Measurements from ENCODE around the gene FKRP.

FKRP gene

GRCh38 chr19:46718934-46719622 lies 26.8 kb upstream of the FKRP start:
- DNase-seq: no peak

- DNase-seq: no peak
Measured at GRCh38 chr19:46719629-46720502, 26.0 kb upstream of the FKRP start.

- DNase-seq: no peak
Measured at GRCh38 chr19:46720503-46721239, 25.2 kb upstream of the FKRP start.

GRCh38 chr19:46721269-46722003 lies 24.4 kb upstream of the FKRP start:
- no peak for DNase-seq

DNA sequence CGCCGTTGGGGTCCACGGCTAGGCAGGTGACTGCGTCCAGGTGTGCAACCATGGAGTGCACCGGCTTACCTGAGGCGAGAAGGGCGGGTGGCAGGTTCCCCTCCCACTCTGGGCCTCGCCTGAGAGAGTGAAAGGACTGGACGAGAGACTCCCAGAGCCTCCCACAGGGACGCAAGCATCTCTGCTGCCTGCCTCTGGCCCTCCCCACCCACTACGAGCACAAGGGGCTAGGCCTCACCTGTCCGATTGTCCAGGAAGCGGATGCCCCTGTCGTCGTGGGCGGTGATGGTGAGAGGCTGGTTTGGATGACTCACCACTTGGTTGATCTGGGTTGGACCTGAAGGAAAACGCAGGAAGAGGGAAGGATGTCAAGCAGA lies 23.9 kb upstream of the FKRP start:
- DNase-seq: no peak

- no peak for DNase-seq
Measured at GRCh38 chr19:46722421-46723022, 23.3 kb upstream of the FKRP start.

GRCh38 chr19:46723023-46723461 lies 22.8 kb upstream of the FKRP start:
- no peak for DNase-seq

DNA sequence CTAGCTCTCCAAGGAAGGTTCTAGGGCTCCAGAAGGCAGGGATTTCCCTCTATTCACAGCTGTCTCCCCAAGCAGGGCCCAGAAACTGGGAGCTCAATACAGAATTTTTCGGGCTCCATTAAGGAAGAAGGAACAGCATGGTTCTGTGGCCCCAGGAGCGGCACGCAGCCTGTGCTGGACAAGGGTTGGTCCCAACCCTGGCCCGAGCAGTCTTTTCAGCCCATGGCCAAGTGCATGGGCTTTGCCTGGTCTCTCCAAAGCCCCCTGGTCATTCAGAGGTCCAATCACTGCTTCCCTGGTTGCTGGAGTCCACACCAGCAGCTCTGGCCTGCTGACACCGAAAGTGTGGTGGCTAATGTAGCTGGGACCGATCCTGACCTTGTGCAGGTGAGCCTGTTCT lies 22.4 kb upstream of the FKRP start:
- no peak for DNase-seq

- DNase-seq: no peak
Measured at GRCh38 chr19:46724468-46724867, 21.4 kb upstream of the FKRP start.

DNA sequence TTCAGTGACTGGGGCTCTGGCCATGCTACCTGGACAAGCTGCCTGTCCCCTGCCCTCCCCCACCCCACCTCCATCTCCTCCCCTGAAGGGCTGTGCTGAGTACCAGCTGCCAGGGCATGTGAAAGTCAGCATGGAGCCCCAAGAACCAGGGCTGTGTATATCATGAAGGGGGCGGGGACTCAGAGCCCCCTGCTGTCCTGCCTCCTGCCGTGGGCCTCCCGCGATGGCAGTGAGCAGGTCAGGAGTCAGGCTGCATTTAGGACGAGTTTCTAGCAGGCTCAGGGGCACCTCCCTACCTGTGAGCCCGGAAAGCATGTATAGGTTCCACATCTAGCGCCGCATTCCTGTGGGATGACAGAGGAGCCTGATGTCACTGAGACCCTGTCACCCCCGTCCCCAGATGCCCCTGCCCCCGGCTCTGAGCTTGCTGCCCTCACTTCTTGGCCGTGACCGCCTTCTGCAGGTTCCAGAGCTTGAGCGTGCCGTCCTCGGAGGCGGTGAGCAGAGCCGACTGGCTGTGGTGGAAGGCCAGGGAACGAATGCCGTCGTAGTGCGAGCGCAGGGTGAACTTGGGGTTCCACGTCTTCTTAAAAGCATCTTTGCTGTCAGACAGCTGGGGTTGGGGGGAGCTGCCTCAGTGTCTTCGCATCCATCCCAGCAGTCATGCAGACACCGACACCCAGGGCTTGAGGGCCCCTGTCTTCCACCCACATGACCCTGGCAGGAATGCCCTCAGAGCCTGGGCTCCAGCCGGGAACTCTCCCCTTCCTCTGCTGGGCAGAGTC lies 20.6 kb upstream of the FKRP start:
- no peak for DNase-seq

GRCh38 chr19:46725859-46726393 lies 19.9 kb upstream of the FKRP start:
- DNase-seq: no peak

GRCh38 chr19:46726551-46726950 lies 19.3 kb upstream of the FKRP start:
- DNase-seq: no peak

DNA sequence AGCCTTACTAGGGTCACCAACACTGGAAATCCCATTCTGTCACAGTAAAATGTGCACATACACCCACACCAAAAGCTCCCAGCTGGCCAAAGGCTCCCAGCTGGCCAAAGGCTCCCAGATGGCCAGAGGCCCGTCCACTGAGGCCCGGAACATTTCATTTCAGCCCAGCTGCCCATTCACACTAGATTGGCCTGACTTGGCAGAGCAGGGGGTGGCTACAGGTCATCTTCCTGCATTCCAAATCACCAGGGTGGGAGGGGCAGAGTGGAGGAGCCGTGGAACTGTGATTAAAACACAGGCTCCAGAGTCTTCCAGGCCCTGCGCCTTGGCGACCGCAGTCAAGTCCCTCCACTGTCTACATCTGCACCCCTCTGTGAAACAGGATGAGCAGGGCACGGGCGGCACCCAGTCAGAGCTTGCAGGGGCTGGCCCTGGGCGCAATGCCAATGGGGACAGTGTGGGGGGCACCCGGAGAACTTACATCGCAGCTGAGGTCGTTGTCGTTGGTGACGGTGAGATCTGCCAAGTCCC lies 18.8 kb upstream of the FKRP start:
- DNase-seq: no peak

DNA sequence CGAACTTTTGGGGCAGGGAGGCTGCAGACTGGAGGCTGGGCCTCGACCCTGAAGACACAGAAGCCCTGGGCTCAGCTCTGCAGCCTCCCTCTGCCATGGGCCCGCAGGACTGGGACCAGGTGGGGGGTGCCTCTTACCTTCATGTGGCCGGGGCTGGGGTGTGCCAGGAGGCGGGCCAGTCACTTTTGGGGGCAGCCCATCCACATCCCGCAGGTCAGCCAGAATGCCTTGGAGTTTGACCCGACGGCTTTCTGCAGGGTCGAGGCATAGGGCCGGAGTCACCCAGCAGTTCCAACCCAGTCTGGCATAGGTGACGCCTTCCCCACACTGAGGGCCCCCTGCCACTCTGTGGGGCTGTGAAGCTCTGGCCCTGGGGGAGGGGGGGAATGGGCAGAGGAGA lies 18.1 kb upstream of the FKRP start:
- DNase-seq: no peak

DNA sequence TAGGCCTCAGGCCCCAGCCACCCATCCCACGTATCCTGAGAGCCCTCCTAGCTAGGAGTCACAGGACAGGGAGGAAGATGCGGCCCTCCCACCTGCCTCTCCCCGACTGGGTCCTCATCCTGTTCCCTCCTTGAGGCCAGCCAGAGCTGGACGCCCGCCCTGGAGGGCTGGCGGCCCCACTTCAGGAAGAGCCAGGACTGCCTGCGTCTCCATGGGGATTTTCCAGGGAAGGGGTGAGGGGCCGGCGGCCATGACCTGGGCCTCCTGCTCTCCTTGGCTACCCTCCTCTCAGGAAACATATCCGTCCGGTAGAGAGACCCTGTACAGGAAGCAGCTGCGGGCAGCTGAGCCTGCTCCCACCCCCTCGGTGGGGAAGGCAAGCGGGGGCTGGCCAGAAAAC lies 17.6 kb upstream of the FKRP start:
- DNase-seq: no peak

- DNase-seq: no peak
Measured at GRCh38 chr19:46728693-46729339, 17.0 kb upstream of the FKRP start.

GRCh38 chr19:46729696-46730095 lies 16.2 kb upstream of the FKRP start:
- DNase-seq: no peak

- no peak for DNase-seq
Measured at GRCh38 chr19:46730187-46730586, 15.7 kb upstream of the FKRP start.

DNA sequence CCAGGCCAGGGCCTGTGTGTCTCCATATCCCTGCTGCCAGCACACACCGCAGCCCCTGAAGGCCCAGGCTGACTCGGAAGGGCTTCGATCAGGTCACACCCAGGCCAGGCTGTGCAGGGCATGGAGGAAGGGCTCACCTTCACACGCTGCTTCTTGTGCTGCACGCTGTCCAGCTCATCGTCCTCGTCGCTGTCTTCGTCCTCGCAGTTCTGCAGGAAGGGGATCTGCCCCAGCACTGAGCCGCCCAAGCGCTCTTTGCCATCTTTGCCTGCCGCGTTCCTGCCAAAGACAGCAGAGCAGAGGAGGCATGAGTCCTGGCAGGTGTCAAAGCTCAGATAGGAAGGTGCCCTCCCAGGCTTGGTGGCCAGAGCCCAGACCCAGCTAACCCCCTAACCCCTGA lies 15.3 kb upstream of the FKRP start:
- DNase-seq: no peak

DNA sequence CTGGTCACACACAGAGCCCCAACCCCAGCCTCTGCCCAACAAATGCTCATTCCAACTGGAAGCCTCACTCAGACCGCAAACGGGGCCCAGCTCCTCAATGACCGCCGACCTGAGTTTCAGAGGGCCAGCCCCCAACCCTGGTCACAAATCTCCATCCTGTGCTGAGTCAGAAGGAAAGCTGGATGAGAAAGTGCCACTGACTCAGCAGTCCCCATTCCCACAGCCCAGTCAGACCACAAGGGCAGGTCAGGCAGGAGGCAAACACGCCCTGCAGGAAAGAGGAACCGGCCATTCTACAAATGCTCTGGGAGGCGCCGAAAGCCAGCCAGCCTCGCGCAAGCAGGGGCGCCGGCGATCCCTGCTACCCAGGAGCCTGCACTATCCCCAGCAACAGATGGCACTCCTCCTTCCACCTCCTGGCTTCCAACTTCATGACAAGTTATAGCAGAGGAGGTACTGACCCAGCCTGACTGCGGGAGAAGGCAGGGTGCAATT lies 14.8 kb upstream of the FKRP start:
- no peak for DNase-seq
